Endodermal cell (in vitro differentiated cells): ENCODE results near the gene GNS. TPM values are rescaled to one million over a fixed set of nuclear protein-coding genes. Genes with fewer than 3 reads are reported as not detected.

ENCODE experiments used
- DNase-seq: peaks from one replicate; pipeline ENCODE4 v3.0.0-alpha.2; 2017
- H3K27ac ChIP-seq: 2 replicates; pipeline ENCODE4 v1.5.1; 2013; ENCODE audit warnings: mild to moderate bottlenecking, low read depth, low read length, moderate library complexity
- H3K27me3 ChIP-seq: 2 replicates; pipeline ENCODE4 v1.6.1; 2013; ENCODE audit warnings: mild to moderate bottlenecking, low read length, moderate library complexity; ENCODE audit not compliant: insufficient read depth, control insufficient read depth, poor library complexity, severe bottlenecking
- H3K36me3 ChIP-seq: 2 replicates; pipeline ENCODE4 v1.7.0; 2013; ENCODE audit warnings: mild to moderate bottlenecking, low read length, moderate library complexity; ENCODE audit not compliant: control insufficient read depth, insufficient read depth
- H3K4me1 ChIP-seq: one replicate; pipeline ENCODE4 v1.7.0; 2013; ENCODE audit warnings: low read length; ENCODE audit not compliant: control insufficient read depth, insufficient read depth
- H3K4me3 ChIP-seq: 2 replicates; pipeline ENCODE4 v1.5.1; 2013; ENCODE audit warnings: mild to moderate bottlenecking, low read length, moderate library complexity
- H3K9ac ChIP-seq: 2 replicates; pipeline ENCODE4 v1.6.1; 2013; ENCODE audit warnings: mild to moderate bottlenecking, low read length, moderate library complexity; ENCODE audit not compliant: poor library complexity, severe bottlenecking; ENCODE audit errors: extremely low read depth
- H3K9me3 ChIP-seq: 2 replicates; pipeline ENCODE4 v1.6.1; 2013; ENCODE audit warnings: mild to moderate bottlenecking, low read length, moderate library complexity; ENCODE audit not compliant: control insufficient read depth
- H3K27ac Mint-ChIP-seq: 2 replicates; pipeline ENCODE4 v1.8.0; 2020; ENCODE audit warnings: mixed read lengths
- H3K27me3 Mint-ChIP-seq: 2 replicates; pipeline ENCODE4 v1.8.0; 2021; ENCODE audit warnings: mild to moderate bottlenecking, mixed read lengths; ENCODE audit not compliant: insufficient read depth
- H3K36me3 Mint-ChIP-seq: 2 replicates; pipeline ENCODE4 v1.8.0; 2020; ENCODE audit warnings: low read depth, mixed read lengths
- H3K4me1 Mint-ChIP-seq: 2 replicates; pipeline ENCODE4 v1.8.0; 2020; ENCODE audit warnings: mixed read lengths
- H3K4me3 Mint-ChIP-seq: 2 replicates; pipeline ENCODE4 v1.8.0; 2020; ENCODE audit warnings: mild to moderate bottlenecking, moderate library complexity, mixed read lengths
- H3K9me3 Mint-ChIP-seq: 2 replicates; pipeline ENCODE4 v1.8.0; 2020; ENCODE audit warnings: mild to moderate bottlenecking, mixed read lengths
- CTCF ChIP-seq: fragments of 200-600 bp; sonication (generic); conservative IDR thresholded peaks from 2 replicates; pipeline ENCODE4 v1.5.0; 2021; ENCODE audit warnings: antibody characterized with exemption, mild to moderate bottlenecking
- WGBS, 2 experiments: methylation state at CpG; one replicate each; pipeline versions ENCODE4 v1.1.5 to v1.1.7; 2013; ENCODE audit warnings: missing lambda C conversion rate in 2 of 2, mixed read lengths in 1 of 2; ENCODE audit not compliant: insufficient coverage in 1 of 2, insufficient read length in 1 of 2; 5-methylcytosine and 5-hydroxymethylcytosine counted together
- total RNA-seq, 2 donors: library from RNA; stranded (reverse); fragmentation: NEBNext Ultra II Directional in 1 of 2; extraction: Animal tissue kit (Norgen Biotek cat#: 25700) in 1 of 2; gene quantifications; 2 replicates in 1 of 2; 3 replicates in 1 of 2; pipeline ENCODE4 v1.2.1, GENCODE V29; 2021

Gene GNS
- total RNA-seq, 2 donors from 2014 or later = 46.4 to 48.1 TPM

DNA sequence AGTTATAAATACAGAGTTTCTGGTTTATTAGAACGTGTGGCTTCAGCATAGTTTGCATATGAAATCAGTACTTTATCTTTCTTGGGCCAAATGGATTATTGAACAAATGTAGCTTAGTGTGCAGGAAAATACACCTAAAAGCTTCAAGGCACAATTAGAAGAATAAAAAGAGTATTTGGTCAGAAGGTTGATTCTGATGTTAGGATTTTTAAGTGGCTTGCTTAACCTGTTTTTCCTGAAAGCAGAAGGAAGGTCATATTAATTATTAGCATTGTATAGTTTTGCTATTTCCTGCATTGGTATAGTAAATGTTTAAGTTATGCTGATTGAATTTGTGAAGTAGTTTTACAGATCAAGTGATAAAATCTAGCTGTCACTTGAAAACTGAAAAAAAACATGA, 31.0 kb upstream of the GNS start:
- Mint-ChIP-seq H3K36me3 (no peaks in the 10 kb centered on the region), H3K4me1 (peaks cover 7% of the 10 kb centered on the region), H3K27ac (no peak overlapping the region), H3K9me3 (no peaks in the 10 kb centered on the region), H3K4me3 (no peak overlapping the region), H3K27me3 (no peaks in the 10 kb centered on the region)
- WGBS, 2 experiments = 79% methylated on average over 1 of the region's 1 CpG; no CpG with 5 or more reads in 1 of the 2 experiments
- Histone ChIP-seq H3K27ac (no peak overlapping the region), H3K9ac (no peak overlapping the region), H3K9me3 (no peaks in the 10 kb centered on the region), H3K4me1 (no peaks in the 10 kb centered on the region), H3K27me3 (no peaks in the 10 kb centered on the region), H3K4me3 (no peak overlapping the region), H3K36me3 (no peaks in the 10 kb centered on the region)
- DNase-seq = no peak
- no peak for TF ChIP-seq CTCF

DNA sequence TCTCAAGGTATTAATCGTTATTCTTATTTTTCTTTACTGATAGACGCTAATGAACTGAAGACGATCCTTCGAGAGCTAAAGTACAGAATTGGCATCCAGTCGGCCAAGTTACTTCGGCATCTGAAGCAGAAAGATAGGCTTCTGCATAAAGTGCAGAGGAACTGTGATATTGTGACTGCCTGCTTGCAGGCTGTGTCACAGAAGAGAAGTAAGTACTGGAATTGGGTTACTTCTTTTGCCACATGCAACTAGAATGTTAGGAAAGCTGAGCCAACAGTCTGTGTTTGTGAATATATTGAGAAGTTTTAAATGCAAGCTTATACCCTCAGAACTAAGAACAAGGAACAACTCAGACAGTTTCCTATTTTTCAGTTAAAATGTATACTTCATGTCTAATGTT, 26.6 kb upstream of the GNS start:
- Histone ChIP-seq H3K27ac (no peak overlapping the region), H3K36me3 (no peaks in the 10 kb centered on the region), H3K27me3 (peaks cover 40% of the 10 kb centered on the region), H3K9ac (no peak overlapping the region), H3K4me3 (no peak overlapping the region), H3K4me1 (no peaks in the 10 kb centered on the region), H3K9me3 (no peaks in the 10 kb centered on the region)
- Mint-ChIP-seq H3K9me3 (no peaks in the 10 kb centered on the region), H3K4me1 (peaks cover 14% of the 10 kb centered on the region), H3K36me3 (no peaks in the 10 kb centered on the region), H3K27ac (no peak overlapping the region), H3K27me3 (peaks cover 31% of the 10 kb centered on the region), H3K4me3 (no peak overlapping the region)
- no peak for DNase-seq
- 95 to 100% methylated on average over 6 of the region's 6 CpGs for WGBS, 2 experiments
- TF ChIP-seq CTCF = no peak

- Histone ChIP-seq H3K9ac (no peak overlapping the region), H3K27ac (no peak overlapping the region), H3K36me3 (no peaks in the 10 kb centered on the region), H3K4me3 (no peak overlapping the region), H3K4me1 (no peaks in the 10 kb centered on the region), H3K27me3 (peaks cover 75% of the 10 kb centered on the region), H3K9me3 (no peaks in the 10 kb centered on the region)
- WGBS, 2 experiments = 86 to 92% methylated on average over 3 to 6 of the region's 6 CpGs
- Mint-ChIP-seq H3K4me3 (peak overlapping the region; percentile 55), H3K27ac (no peak overlapping the region), H3K36me3 (no peaks in the 10 kb centered on the region), H3K27me3 (peaks cover 61% of the 10 kb centered on the region), H3K4me1 (peaks cover 17% of the 10 kb centered on the region), H3K9me3 (no peaks in the 10 kb centered on the region)
- no peak for TF ChIP-seq CTCF
- DNase-seq = no peak
Measured at GRCh38 chr12:64782191-64782876, 23.1 kb upstream of the GNS start.
